NOMO-1 treated with DMSO at 0.1 percent for 48 hours (cell line): ENCODE results near the gene COPE.

Experiments used
- DNase-seq: peaks from one replicate; lab custom pipeline; 2025; ENCODE audit not compliant: unreplicated experiment; lab: John Stamatoyannopoulos, UW

Gene COPE

DNA sequence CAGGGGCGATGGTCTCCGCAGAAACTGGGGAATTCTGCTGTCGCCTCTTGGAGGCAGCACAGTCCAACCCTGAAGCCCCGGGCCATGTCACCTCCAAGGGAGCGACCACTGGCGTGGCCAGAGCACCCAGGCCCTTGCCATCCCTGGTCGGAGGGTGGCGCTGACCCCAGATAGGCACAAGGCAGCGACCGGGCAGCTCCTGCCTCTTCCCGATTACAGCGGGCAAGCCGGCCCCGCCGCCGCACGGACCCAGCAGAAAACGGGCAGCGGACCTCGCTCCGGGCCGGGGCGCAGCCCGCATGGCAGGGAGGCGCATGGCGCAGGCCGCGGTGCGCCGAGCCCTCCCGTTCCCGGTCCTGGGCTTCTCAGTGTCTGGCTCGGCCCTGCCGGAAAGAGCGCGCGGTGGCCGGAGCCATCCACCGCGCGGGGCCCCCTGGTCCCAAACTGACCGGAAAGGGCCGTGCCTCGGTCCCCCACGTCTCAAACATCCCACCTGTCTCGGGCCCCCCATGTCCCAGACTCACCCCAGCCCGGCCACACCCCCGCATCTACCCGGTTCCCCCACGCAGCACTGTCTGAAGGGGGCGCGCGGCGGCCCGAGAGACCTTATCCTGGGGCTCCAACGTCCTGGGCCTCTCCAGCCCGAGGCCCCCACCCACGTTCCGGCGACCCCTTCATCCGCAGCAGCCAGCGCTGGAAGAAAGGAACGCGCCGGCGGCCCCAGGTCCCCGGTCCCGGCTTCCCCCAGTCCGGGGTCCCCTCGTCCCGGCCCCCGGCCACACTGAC lies 24.0 kb downstream of the COPE start:
- peak; percentile 58 for DNase-seq

DNA sequence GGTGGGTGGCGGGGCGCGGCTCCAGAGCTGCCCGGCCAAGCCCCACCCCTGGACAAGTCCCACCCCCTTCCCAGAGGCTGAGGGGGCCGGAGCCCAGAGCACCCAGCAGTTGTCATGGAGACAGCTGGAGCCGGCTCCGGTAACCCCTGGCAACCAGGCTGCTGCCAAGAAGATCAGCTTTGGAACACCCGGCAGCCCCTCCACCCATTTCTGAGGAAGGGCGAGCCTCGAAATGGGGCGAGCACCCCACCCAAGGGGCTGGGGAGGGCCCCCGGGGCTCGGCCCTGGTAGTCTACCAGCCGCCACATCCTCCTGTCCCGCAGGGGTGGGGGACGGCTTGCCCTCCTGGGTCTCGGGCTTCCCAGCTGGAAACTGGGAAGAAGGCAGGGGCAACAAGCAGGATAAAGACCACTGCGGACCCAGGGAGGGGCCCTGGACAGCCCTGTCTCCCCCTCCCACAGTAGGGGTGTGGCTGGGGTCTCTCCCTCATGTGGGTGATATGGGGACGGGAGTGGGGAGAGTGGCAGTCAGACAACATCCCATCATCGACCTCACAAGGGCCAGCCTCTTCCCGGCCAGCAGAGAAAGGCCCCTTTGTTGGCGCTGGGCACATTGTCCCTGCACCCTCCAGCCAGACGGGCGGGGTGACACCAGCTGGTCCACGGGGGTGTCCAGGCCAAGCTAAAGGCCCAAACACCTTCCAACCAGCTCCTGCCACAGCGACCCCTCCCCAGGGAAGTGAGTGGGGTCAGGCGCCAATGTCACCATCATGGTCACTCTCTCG lies 24.7 kb downstream of the COPE start:
- DNase-seq: no peak

DNA sequence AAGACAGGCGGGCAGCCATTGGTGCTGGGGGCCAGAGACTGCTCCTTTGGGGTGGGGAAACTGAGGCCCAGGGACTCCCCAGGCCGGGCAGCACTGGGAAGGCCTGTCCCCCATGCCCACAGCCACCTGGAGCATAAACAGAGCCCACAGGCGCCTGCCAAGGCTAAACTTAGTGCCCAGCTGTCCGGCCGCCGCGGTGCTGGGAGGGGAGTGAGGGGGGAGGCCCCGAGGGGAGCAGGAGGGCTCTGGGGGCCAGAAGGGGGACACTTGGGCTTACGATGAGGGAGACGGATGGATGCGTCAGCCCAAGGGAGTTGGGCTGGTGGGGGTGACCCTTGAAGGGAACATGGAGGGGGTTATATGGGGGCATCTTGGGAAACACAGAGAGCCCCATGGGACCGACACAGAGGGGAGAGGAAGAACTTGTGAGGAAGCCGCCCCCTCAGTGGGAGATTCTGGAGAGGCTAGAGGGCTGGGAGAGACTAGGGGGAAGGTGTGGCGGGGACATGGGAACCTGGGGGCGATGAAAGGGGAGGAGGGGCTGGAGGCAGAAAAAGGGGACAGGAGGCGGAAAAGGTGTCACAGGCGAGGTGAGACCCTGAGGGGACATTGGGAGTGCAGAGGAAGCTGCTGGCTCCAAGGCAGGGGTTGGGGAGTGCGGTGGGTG lies 25.5 kb downstream of the COPE start:
- no peak for DNase-seq

DNA sequence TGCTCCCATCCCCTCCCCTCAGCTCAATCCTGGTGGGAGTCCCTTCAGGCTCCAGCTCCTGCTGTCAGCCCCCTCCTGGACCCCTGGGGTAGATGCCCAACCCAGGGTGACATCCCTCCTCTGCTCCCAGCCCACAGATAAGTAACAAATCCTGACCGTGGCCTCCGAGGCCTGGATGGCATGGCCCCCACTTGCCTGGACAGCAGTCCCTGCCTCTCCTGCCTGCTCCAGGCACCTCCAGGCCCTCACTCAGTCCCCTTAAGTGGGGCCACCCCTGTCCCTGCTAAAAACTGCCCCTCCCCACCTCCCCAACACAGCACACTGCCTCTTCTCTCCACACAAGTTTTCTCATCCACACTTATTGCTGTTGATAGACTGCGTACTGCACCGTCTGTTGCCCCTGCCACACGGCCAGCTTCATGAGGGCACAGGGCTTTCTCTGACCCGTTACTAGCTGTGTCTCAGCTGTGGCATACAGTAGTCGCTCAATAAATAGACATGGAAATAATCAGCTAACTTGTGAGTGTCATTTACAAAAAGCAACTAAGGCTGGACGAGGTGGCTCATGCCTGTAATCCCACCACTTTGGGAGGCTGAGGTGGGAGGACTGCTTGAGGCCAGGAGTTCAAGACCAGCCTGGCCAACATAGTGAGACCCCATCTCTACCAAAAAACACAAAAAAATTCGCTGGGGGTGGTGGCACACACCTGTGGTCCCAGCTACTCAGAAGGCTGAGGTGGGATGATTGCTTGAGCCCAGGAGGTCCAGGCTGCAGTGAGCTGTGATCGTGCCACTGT lies 29.0 kb downstream of the COPE start:
- DNase-seq: no peak

DNA sequence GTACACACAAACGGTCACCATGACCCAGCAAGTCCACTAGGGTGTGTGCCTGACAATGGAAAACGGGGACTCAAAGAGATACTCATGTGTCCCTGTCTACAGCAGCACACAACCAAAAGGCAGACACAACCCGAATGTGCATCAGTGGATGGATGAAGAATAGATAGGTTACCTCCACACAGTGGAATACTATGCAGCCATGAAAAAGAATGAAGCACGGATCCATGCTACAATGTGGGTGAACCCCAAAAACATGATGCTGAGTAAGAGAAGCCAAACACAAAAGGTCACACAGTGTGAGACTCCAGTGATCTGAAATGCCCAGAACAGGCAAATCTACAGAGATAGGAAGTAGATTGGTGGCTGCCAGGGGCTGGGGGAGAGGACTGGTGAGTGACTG lies 32.2 kb downstream of the COPE start:
- no peak for DNase-seq

DNA sequence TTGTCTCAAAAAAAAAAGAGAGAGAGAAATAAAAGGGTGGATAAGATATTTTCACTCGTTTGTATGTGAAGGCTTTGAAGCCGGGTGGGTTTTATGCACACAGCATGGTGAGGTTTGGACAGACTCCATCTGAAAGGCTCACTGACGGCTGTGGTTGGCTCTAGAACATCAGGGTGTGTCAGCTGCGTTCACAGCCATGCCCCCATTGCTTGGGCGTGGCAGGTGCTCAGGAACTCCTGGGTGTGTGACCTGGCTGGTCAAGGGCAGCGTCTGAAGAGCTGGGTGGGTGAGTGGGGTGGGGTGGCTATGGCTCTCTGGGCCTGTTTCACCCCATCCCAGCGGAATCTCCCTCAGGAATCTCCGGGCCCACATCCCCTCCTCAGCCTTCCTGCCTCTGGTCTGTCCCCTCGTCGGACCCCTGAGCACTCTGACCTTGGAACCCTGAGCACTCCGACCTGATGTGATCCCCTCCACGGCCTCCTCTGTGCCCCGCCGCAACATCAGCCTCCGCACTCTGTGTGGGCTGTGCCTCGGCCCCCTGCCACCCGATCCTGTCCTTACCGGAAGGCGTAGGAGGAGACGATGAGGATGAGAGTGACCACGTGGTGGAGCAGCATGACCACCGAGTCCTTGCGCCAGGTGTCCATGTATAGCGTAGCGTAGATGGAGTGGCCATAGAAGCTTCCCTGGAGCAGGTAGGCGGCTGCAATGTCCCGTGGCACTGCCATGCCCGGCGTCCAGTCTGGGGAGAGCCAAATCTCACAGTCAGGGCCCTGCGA lies 35.5 kb downstream of the COPE start:
- no peak for DNase-seq

DNA sequence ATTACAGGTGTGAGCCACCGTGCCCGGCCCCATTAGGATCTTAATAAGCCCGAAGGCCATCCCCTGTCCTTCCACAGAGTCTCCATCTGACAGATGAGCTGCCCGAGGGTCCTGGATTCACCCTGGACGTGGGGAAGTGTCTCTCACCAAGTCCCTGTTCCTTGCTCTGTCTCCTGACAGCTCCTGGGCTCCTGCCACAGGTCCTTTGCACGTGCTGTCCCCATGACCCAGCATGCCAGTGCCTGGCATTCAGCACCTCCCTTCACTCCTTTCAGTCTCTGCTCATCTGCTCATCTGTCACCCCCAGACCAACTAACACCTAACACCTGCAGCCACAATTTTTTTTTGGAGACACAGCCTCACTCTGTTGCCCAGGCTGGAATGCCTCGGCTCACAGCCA lies 37.7 kb downstream of the COPE start:
- DNase-seq: no peak

DNA sequence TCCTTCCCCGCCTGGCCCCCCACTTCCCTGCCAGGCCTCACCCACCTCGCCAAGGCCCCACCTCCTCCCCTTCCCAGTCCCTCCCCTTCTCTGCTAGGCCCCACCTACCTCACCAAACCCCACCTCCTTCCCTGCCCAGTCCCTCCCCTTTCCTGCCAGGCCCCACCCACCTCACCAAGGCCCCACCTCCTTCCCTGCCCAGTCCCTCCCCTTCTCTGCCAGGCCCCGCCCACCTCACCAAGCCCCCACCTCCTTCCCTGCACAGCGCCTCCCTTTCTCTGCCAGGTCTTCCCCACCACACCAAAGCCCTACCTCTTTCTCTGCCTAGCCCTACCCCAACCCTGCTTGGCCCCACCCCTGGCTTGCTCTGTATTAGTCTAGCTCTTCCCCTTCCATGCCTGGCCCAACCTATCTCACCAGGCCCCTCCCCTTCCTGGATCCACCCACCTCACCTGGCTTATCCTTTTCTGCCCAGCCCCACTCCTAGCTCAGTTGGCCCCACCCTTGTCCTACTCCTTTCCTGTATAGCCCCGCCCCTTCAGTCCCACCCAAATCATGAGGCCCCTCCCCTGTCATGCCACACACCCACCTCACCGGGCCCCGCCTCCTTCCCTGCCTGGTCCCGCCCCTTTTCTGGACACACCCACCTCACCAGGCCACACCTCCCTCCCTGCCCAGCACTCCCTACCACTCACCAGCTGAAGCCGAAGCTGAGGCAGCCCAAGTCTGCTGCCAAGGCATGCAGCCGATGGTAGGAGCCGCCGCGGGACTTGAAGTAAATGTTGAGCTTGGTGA lies 39.4 kb downstream of the COPE start:
- no peak for DNase-seq

DNA sequence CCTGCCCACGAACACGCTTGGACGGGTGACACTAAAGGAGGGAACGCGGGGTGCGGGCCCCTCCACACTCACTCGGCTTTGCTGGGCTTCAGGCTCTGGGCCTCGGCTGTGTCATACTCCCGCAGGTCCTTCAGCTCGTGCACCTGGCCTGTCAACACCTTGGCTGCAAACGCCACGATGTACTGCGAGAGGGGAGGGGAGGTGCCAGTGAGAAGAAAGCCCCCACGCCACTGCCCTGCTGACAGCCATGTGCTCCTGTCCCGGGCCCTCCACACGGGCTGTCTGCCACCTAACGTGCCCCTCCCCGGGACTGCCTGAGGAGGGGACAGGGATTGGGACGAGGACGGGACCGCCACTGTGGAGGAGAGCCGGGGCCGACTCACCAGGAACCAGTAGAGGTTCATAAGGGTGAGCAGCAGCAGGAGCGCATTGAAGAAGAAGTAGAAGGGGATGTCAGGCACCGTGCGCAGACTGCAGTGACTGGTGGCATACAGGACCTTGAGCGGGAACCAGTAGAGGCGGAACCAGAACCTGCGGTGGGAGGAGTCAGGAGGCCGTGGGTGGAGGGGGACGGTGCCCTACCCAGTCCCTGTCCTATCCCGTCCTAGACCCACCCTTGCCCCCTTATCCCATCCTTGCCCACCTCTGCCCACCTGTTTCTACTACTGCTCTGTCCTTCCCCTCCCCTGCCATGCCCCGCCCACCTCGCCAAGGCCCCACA lies 40.2 kb downstream of the COPE start:
- DNase-seq: no peak

DNA sequence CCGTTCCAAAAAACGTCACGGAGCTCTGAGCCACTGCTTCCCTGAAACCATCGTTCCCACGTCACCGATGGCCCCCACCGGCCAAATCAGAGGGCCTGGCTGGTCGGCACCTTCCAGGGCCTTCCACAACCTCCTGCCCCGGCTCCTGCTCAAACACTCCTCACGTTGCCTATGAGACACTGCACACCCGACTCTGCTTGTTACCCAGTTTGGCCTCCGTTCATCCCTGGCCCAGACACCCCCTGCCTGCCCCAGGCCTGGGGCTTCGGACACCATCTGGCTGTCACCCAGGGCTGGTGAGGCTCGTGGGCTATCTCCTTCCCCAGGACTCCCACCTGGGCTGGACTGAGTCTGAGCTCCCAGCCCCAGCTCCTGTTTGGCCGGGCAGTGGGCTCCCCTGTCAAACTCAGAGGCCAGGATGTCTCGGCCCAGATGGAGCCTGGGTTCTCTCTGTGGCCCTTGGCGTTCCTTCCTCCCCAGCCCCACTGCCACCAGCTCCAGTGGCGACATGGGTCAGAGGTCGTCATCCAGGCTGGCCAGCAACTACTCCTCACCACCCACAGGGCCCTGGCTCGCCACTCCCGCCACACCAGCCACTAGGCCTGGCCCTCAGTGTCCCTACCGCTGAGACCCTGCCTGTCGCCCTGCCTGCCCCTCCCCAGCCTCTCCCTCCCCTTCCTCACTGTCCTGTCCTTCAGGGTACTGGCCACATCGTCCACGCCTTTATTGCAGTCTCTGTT lies 41.0 kb downstream of the COPE start:
- no peak for DNase-seq

DNA sequence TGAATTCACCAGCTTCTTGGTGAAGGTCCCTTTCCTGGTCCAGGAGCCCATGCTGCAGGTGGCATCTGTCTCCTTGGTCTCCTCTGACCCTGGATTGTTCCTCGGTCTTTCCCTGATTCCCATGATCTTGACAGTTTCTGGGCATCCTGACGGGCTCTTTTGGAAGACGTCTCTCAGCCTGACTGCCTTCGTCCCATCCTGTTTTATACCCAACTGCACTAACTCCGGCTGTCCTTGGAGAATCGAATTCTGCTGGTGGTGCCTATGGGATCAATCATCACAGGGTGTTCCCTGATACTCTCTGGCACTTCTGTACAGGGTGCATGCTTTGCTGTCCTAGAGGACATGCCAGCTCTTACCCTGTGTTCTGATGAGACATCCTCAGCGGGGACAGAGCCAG lies 42.3 kb downstream of the COPE start:
- DNase-seq: no peak

DNA sequence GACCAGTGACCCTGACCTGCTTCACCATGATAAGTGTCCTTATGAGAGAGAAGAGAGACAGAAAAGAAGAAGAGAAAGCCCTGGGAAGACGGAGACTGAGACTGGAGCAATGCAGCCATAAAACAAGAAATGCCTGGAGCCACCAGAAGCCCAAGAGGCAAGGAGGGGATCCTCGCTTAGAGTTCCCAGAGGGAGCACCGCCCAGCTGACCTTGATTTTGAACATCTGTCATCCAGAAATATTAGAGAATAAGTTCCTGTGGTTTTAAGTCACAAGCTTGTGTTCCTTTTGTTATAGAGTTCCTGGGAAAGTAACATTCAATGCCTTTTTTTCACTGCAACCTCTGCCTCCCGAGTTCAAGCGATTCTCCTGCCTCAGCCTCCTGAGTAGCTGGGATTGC lies 43.5 kb downstream of the COPE start:
- no peak for DNase-seq

DNA sequence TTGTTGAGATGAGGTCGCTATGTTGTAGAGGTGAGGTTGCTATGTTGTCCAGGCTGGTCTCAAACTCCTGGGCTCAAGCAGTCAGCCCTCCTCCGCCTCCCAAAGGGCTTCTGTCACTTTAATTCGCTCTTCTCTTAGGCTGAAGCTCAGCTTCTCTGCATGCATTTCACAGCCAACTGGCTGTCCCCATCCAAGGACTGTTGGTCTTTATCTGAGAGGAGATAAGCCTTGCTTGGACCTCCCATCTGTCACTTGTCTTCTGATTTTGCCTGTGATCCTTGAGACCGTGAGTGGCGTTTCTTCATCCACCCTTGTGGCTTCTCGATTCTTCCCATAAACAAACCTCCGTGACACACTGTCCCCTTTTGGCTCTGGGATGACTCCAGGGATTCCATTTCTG lies 47.6 kb downstream of the COPE start:
- no peak for DNase-seq

DNA sequence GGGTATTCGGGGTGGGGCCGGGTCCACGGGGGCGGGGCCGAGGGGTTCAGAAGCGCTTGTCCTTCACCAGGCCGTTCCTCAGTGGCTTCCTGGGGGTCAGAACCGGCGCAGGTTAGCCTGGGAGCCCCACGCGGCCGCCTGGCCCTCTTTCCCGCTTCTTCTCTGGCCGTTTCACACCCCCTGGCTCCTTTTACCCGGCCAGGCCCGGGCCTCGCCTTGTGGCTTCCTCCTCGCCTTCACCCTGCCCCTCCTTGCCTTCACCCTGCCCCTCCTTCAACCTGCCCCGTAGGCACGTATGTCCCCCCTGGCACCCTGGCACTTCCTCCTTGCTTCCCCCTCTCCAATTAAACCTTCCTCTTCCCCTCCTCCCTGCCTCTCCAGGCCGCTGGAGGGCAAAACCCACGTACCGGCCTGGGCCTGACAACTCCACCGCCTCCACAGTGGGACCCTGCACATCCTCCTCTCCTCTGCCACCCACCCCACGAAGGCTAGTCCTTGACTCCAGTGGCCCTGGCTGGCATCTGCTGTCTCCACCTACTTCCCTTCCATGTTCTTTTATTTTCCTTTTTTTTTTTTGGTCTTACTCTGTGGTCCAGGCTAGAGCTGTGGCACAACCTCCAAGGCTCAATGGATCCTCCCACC lies 48.5 kb downstream of the COPE start:
- no peak for DNase-seq

DNA sequence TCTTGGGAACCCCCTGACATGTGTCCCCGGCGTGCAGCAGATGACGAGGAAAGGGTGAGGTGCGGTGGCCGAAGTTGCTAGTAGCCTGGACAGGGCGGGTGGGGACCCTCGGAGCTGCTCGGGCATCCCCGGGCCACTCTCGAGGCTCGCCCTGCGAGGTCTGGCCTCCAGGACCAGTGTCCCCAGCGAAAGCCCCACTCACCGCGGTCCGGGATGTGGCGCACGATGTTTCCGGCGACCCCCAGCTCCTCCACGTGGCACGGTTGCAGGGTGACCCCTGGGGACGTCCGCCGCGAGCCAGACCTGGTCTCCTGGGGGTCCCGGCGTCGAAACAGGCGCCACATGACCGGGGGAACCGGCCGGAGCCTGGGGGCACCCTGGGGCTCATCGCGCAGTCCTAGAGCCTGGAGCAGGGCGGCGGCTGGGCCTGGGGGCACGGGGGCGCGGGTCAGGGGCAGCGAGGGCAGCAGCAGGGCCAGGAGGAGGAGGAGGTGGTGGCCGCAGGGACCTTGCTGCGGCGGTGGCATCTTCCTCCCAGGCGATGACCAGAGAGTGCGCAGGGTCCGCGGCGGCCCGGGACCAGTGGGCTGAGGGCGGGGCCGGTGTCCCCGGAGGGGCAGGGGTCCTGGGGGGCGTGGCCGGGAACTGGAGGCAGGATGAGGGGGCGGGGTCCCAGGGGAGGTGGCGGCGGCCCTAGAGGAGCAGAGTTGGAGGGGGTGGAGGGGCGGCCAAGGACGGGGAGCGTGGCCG lies 49.2 kb downstream of the COPE start:
- DNase-seq: no peak

DNA sequence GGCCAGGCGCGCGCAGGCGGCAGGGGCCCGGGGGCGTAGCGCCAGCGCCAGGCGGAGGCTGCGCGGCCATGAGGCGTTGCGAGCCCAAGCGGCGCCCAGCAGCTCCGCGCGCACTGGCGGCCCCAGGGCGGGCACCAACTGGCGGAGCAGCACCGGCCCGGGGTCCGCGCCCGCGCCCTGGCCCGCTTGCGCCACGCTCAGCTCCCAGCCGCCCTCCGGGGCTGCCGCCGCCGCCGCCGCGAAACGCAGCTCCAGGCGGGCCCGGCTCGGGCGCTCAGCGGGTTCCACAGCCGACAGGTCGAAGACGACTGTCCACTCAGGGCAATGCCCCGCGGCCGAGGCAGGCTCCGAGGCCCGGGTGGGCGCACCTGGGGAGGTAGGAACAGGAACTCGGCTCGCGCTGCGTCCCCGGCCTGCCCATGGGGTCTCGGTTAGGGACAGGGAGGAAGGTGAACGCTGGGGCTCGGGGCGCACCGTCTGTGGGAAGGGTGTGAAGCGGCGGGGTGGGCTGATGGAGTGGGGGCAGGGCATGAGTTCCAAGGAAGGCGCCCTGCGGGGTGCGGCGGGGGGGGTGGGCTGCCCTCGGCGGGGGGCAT lies 50.1 kb downstream of the COPE start:
- DNase-seq: no peak
